GM12875 (cell line): ENCODE data around the gene SCD5.
"Not testable (repeated sequence)": the region's sequence is repeated elsewhere in the genome, so short reads cannot be mapped to it uniquely, and the experiment has no call there.

Source experiments
- H3K4me3 ChIP-seq: one replicate; pipeline ENCODE4 v1.5.1; 2011; ENCODE audit warnings: low read depth, low read length, control low read depth
- TF ChIP-seq, protein P1 (sequence below): IDR thresholded peaks from 2 replicates; pipeline ENCODE4 v1.5.1; 2011; ENCODE audit warnings: low read depth, mild to moderate bottlenecking, control low read depth, inconsistent platforms, low read length, moderate library complexity, borderline replicate concordance; ENCODE audit not compliant: insufficient read depth

SCD5 gene

GRCh38 chr4:82798168-82799005, at the start of gene SCD5:
SCD5 (minus strand) TSS chr4:82798796; CDS start chr4:82798537, 259 bp downstream.
- TF ChIP-seq, protein P1, sequence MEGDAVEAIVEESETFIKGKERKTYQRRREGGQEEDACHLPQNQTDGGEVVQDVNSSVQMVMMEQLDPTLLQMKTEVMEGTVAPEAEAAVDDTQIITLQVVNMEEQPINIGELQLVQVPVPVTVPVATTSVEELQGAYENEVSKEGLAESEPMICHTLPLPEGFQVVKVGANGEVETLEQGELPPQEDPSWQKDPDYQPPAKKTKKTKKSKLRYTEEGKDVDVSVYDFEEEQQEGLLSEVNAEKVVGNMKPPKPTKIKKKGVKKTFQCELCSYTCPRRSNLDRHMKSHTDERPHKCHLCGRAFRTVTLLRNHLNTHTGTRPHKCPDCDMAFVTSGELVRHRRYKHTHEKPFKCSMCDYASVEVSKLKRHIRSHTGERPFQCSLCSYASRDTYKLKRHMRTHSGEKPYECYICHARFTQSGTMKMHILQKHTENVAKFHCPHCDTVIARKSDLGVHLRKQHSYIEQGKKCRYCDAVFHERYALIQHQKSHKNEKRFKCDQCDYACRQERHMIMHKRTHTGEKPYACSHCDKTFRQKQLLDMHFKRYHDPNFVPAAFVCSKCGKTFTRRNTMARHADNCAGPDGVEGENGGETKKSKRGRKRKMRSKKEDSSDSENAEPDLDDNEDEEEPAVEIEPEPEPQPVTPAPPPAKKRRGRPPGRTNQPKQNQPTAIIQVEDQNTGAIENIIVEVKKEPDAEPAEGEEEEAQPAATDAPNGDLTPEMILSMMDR: no peak
- H3K4me3 ChIP-seq: peak within 1 kb of the TSS; percentile 65

- TF ChIP-seq, protein P1: no peak
- no peak overlapping the region for H3K4me3 ChIP-seq
Measured at GRCh38 chr4:82842593-82842992, 44.0 kb upstream of the SCD5 start.

GRCh38 chr4:82839624-82840023, 41.0 kb upstream of the SCD5 start:
- no peak overlapping the region for H3K4me3 ChIP-seq
- TF ChIP-seq, protein P1: no peak

DNA sequence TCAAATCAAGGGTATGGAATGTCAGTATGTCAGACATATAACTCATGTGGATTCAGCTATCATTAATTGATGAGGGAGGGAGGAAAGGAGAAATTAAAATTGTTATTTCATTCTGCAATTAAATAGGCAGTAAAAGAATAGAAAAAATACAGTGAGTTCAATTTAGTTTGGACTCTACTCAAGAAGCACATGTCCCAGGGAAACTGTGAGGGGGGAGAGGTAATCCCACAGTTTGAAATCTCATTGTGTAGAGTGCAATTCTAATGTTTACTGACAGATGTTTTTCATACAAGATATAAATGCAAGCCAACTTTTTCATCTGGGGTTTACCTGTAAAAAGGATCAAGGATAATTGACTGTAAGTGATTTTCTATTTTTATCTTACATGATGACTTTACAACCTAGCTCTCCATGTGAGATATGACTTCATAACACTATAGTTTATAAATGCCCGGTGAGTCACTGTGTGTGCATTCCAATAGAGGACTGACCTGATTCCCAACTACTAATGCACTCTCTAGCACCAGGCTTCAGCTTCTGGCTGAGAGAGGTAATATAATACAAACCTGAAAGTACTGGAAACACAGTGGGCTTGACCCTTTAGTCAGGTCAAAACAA, 35.2 kb upstream of the SCD5 start:
- no peak overlapping the region for H3K4me3 ChIP-seq
- TF ChIP-seq, protein P1: no peak

GRCh38 chr4:82833060-82833459, 34.5 kb upstream of the SCD5 start:
- not testable (repeated sequence) for H3K4me3 ChIP-seq

GRCh38 chr4:82825425-82825824, 26.8 kb upstream of the SCD5 start:
- TF ChIP-seq, protein P1: no peak
- H3K4me3 ChIP-seq: no peak overlapping the region

DNA sequence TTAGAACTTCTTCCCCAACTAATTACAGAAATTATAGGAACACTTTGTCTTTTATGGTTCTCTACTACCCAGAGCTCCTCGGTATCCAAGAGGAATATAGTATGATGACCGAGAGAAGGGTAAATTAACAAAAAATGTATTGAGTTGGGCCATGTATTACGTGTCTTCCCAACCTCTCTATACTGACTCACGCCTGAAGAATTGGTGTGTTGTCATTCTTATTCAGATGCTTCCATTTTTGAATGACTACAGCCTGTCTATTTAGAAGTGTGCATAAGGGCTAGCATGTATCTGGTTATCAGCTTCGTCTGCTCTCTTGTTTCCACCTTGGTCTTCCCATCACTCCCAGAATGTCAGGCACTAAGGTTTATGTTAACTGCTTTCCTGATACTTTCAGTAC, 24.5 kb upstream of the SCD5 start:
- TF ChIP-seq, protein P1: no peak
- no peak overlapping the region for H3K4me3 ChIP-seq
